ENCODE data around the gene DGKI.

Gene DGKI

GRCh38 chr7:137413901-137414300 is 432.9 kb downstream of the DGKI start:
- CTCF ChIA-PET, result no interaction called here
- POLR2A ChIA-PET, result no interaction called here
- TF ChIP-seq CTBP1 (IDR thresholded peaks at IDR 0.05; ENCODE audit: borderline replicate concordance) (no peak), ARNT (IDR thresholded peaks at IDR 0.05) (no peak), FOXM1 (IDR thresholded peaks at IDR 0.05; ENCODE audit: borderline replicate concordance) (no peak), FOXK2 (IDR thresholded peaks at IDR 0.05) (no peak), NFRKB (IDR thresholded peaks at IDR 0.05) (no peak), ELF4 (IDR thresholded peaks at IDR 0.05) (no peak), FOXA1 (IDR thresholded peaks at IDR 0.05) (no peak), ZNF384 (IDR thresholded peaks at IDR 0.05) (no peak), L3MBTL2 (conservative IDR thresholded peaks at IDR 0.05) (no peak), PKNOX1 (IDR thresholded peaks at IDR 0.05) (no peak), SP1 (IDR thresholded peaks at IDR 0.05) (no peak)
- no peak for DNase-seq (ENCODE audit: extremely low spot score)

- ChIA-PET POLR2A (no interaction called here), CTCF (no interaction called here)
- no peak for DNase-seq (ENCODE audit: extremely low spot score)
- TF ChIP-seq SUZ12 (IDR thresholded peaks at IDR 0.05) (no peak), L3MBTL2 (conservative IDR thresholded peaks at IDR 0.05) (no peak), ARNT (IDR thresholded peaks at IDR 0.05) (no peak), TARDBP (IDR thresholded peaks at IDR 0.05) (no peak), BHLHE40 (IDR thresholded peaks at IDR 0.05; ENCODE audit: borderline replicate concordance) (no peak), FOXA1 (IDR thresholded peaks at IDR 0.05) (no peak), PKNOX1 (IDR thresholded peaks at IDR 0.05) (no peak), FOXK2 (IDR thresholded peaks at IDR 0.05) (no peak), FOXM1 (IDR thresholded peaks at IDR 0.05; ENCODE audit: borderline replicate concordance) (no peak), ZNF384 (IDR thresholded peaks at IDR 0.05) (no peak), SP1 (IDR thresholded peaks at IDR 0.05) (no peak), CTBP1 (IDR thresholded peaks at IDR 0.05; ENCODE audit: borderline replicate concordance) (no peak), LEF1 (IDR thresholded peaks at IDR 0.05; ENCODE audit: borderline replicate concordance) (no peak), ELF4 (IDR thresholded peaks at IDR 0.05) (no peak), HDGF (IDR thresholded peaks at IDR 0.05; ENCODE audit: borderline replicate concordance) (no peak), NFRKB (IDR thresholded peaks at IDR 0.05) (no peak)
These were observed 435.3 kb downstream of the DGKI start for GRCh38 chr7:137411446-137411845.

- no peak for DNase-seq (ENCODE audit: extremely low spot score)
- ChIA-PET POLR2A (no interaction called here), CTCF (no interaction called here)
- no peak for TF ChIP-seq LEF1 (IDR thresholded peaks at IDR 0.05; ENCODE audit: borderline replicate concordance)
- no peak for TF ChIP-seq L3MBTL2 (conservative IDR thresholded peaks at IDR 0.05)
- no peak for TF ChIP-seq TARDBP (IDR thresholded peaks at IDR 0.05)
- TF ChIP-seq FOXM1 (IDR thresholded peaks at IDR 0.05; ENCODE audit: borderline replicate concordance), result no peak
- TF ChIP-seq ELF4 (IDR thresholded peaks at IDR 0.05), result no peak
- TF ChIP-seq SUZ12 (IDR thresholded peaks at IDR 0.05), result no peak
- no peak for TF ChIP-seq ZNF384 (IDR thresholded peaks at IDR 0.05)
- TF ChIP-seq SP1 (IDR thresholded peaks at IDR 0.05), result no peak
- TF ChIP-seq PKNOX1 (IDR thresholded peaks at IDR 0.05), result no peak
- TF ChIP-seq CTBP1 (IDR thresholded peaks at IDR 0.05; ENCODE audit: borderline replicate concordance), result no peak
- TF ChIP-seq HDGF (IDR thresholded peaks at IDR 0.05; ENCODE audit: borderline replicate concordance), result no peak
- TF ChIP-seq ARNT (IDR thresholded peaks at IDR 0.05), result no peak
- TF ChIP-seq NFRKB (IDR thresholded peaks at IDR 0.05), result no peak
- TF ChIP-seq BHLHE40 (IDR thresholded peaks at IDR 0.05; ENCODE audit: borderline replicate concordance), result no peak
These were observed 438.6 kb downstream of the DGKI start for GRCh38 chr7:137408126-137408525.

- CTCF ChIA-PET, result interaction anchor here (0.7 kb wide), 1 partner anchor 831 kb away, joined by 4 read pairs; no protein-coding TSS in a partner anchor
- TF ChIP-seq ARNT (IDR thresholded peaks at IDR 0.05), result no peak
- no peak for TF ChIP-seq ZNF384 (IDR thresholded peaks at IDR 0.05)
- no peak for TF ChIP-seq BHLHE40 (IDR thresholded peaks at IDR 0.05; ENCODE audit: borderline replicate concordance)
- no peak for TF ChIP-seq TARDBP (IDR thresholded peaks at IDR 0.05)
- TF ChIP-seq FOXA1 (IDR thresholded peaks at IDR 0.05), result no peak
- no peak for TF ChIP-seq SP1 (IDR thresholded peaks at IDR 0.05)
- TF ChIP-seq NFRKB (IDR thresholded peaks at IDR 0.05), result no peak
- no peak for TF ChIP-seq ELF4 (IDR thresholded peaks at IDR 0.05)
- TF ChIP-seq FOXM1 (IDR thresholded peaks at IDR 0.05; ENCODE audit: borderline replicate concordance), result no peak
- TF ChIP-seq L3MBTL2 (conservative IDR thresholded peaks at IDR 0.05), result no peak
- no peak for TF ChIP-seq FOXK2 (IDR thresholded peaks at IDR 0.05)
- no peak for TF ChIP-seq SUZ12 (IDR thresholded peaks at IDR 0.05)
- TF ChIP-seq LEF1 (IDR thresholded peaks at IDR 0.05; ENCODE audit: borderline replicate concordance), result no peak
- TF ChIP-seq HDGF (IDR thresholded peaks at IDR 0.05; ENCODE audit: borderline replicate concordance), result no peak
- no peak for TF ChIP-seq CTBP1 (IDR thresholded peaks at IDR 0.05; ENCODE audit: borderline replicate concordance)
- no peak for TF ChIP-seq PKNOX1 (IDR thresholded peaks at IDR 0.05)
- POLR2A ChIA-PET, result no interaction called here
- no peak for DNase-seq (ENCODE audit: extremely low spot score)
These were observed 439.7 kb downstream of the DGKI start for GRCh38 chr7:137407078-137407477.

- TF ChIP-seq CTBP1 (IDR thresholded peaks at IDR 0.05; ENCODE audit: borderline replicate concordance), result no peak
- no peak for TF ChIP-seq NFRKB (IDR thresholded peaks at IDR 0.05)
- no peak for DNase-seq (ENCODE audit: extremely low spot score)
- ChIA-PET CTCF (no interaction called here), POLR2A (no interaction called here)
These were observed 442.0 kb downstream of the DGKI start for GRCh38 chr7:137404660-137405317.
